ENCODE measurements around the gene VAV2.

DNA sequence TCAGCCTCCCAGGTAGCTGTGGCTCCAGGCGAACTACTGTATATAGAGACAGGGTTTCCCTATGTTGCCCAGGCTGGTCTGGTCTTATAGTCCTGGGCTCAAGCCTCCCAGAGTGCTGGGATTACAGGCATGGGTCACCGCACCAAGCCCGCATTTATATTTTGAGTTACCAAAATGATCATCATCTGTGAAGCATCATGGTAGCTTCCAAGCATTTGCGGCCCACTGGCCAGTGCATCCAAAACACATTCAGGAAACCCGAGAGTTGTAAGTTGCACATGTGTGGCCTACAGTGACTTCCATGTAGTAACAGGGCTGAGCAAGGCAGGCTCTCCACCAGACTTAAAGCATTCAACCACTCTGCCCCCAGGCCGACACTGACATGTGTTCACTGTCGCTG lies 35.4 kb upstream of the VAV2 start:
- TF ChIP-seq, protein P1, sequence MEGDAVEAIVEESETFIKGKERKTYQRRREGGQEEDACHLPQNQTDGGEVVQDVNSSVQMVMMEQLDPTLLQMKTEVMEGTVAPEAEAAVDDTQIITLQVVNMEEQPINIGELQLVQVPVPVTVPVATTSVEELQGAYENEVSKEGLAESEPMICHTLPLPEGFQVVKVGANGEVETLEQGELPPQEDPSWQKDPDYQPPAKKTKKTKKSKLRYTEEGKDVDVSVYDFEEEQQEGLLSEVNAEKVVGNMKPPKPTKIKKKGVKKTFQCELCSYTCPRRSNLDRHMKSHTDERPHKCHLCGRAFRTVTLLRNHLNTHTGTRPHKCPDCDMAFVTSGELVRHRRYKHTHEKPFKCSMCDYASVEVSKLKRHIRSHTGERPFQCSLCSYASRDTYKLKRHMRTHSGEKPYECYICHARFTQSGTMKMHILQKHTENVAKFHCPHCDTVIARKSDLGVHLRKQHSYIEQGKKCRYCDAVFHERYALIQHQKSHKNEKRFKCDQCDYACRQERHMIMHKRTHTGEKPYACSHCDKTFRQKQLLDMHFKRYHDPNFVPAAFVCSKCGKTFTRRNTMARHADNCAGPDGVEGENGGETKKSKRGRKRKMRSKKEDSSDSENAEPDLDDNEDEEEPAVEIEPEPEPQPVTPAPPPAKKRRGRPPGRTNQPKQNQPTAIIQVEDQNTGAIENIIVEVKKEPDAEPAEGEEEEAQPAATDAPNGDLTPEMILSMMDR (conservative IDR thresholded peaks at IDR 0.05; ENCODE audit: low read depth, low read length): no peak
- TF ChIP-seq EZH2 (IDR thresholded peaks at IDR 0.05; ENCODE audit: low read length, unreplicated experiment): no peak
